ENCODE measurements around the gene MKLN1. TPM values are rescaled to one million over a fixed set of nuclear protein-coding genes. Genes with fewer than 3 reads are reported as not detected.
"Not testable (repeated sequence)": the region's sequence is repeated elsewhere in the genome, so short reads cannot be mapped to it uniquely, and the experiment has no call there.

Gene MKLN1
- total RNA-seq, 2 experiments from 2014 or later = 38.5 TPM

DNA sequence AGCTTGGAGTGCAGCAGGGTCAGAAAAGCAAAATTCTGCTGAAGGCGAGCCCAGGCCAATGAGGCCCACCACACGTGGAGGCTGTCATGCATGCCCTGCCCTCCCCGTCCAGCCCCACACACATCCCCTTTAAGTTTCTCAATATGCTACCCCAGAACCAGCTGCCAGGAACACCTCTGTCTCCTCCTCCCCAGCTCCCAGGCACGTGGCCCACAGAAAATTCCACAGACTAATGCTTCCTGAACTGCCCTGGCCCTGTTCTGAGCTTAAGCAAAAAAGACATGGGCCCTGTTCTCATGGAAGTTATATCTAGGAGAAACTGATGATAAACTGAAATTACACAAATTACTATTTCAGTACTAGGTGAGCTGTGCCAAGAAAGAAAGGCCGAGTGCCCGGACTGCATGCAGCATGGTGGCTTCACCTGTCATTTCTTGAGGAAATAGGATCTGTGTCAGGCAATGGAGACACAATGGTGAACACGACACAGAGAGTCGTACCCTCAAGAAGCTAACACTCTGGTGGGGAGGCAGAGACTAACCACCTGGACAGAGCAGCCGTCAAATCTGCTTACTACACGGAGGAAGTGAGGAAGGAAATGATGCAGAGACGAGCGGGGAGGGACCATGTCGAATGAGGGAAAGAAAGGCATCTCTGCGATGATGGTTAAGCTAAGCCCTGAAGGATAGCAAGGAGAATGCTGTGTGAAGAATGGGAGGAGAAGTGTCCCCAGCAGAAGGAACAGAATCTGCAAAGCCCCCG lies 184.3 kb downstream of the MKLN1 start:
- no peaks in the 10 kb centered on the region for H3K9me3 Mint-ChIP-seq
- TF ChIP-seq, protein P1, sequence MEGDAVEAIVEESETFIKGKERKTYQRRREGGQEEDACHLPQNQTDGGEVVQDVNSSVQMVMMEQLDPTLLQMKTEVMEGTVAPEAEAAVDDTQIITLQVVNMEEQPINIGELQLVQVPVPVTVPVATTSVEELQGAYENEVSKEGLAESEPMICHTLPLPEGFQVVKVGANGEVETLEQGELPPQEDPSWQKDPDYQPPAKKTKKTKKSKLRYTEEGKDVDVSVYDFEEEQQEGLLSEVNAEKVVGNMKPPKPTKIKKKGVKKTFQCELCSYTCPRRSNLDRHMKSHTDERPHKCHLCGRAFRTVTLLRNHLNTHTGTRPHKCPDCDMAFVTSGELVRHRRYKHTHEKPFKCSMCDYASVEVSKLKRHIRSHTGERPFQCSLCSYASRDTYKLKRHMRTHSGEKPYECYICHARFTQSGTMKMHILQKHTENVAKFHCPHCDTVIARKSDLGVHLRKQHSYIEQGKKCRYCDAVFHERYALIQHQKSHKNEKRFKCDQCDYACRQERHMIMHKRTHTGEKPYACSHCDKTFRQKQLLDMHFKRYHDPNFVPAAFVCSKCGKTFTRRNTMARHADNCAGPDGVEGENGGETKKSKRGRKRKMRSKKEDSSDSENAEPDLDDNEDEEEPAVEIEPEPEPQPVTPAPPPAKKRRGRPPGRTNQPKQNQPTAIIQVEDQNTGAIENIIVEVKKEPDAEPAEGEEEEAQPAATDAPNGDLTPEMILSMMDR (IDR thresholded peaks at IDR 0.05) = no peak
- CTCF ChIA-PET = interaction anchor here (1.0 to 5.0 kb wide), 8 partner anchors 10 to 471 kb away, joined by 3 to 29 read pairs (median 7); no protein-coding TSS in a partner anchor
- peaks cover 16% of the 10 kb centered on the region for H3K4me1 Mint-ChIP-seq (ENCODE audit: low read depth)
- DNase-seq = no peak
- H3K36me3 Mint-ChIP-seq (ENCODE audit: low read depth) = no peaks in the 10 kb centered on the region
- POLR2A ChIA-PET = no interaction called here
- peaks cover 6% of the 10 kb centered on the region for H3K27me3 Mint-ChIP-seq
- no peak overlapping the region for H3K4me3 Mint-ChIP-seq
- intact Hi-C loops (cut with micrococcal nuclease) = no loop called here
- ATAC-seq = no peak
- no peak overlapping the region for H3K27ac Mint-ChIP-seq

DNA sequence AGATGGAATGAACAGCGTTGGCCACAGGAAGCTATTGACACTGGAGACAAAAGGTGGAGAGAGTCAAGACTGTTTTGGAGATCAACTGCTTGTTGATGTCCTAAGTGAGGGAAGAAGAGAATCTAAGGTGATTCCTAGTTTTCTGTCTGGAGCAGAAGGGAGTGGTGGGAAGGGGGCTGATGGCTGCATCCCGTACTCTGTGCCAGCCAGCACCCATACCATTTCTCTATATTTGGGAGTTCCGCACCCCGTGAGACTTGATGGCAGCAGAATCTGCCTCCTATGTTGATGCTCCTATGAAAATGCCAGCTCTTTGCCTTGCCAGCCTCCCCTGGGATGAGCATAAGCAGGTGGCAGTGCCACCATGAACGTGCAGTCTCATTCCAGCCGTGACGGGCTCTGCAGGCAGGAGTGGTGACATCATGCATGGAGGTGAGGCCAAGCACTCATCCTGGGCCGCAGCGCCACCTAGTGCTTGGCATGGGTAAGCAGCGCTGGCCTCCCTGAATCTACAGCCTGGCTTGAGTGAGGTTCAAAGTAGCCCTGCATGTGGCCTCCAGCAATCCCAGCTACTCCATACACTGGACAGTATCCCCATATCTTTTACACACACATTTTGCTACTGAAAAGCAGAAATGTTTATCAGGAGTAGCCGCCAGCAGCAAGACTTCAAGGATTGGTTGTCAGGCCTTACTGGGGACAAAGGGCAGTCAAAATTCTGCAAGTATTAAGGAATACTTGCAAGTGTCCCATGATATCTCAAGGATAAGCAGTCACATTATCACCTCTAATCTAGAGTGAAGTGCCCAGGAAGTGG lies 185.8 kb downstream of the MKLN1 start:
- no peaks in the 10 kb centered on the region for H3K9me3 Mint-ChIP-seq
- POLR2A ChIA-PET = interaction anchor here (0.6 to 1.6 kb wide), 2 partner anchors 11 to 59 kb away, joined by 3 to 7 read pairs; no protein-coding TSS in a partner anchor
- H3K27ac Mint-ChIP-seq = no peak overlapping the region
- CTCF ChIA-PET = interaction anchor here (0.6 to 5.0 kb wide), 24 partner anchors 8 to 830 kb away, joined by 3 to 29 read pairs (median 4); no protein-coding TSS in a partner anchor
- H3K27me3 Mint-ChIP-seq = peaks cover 6% of the 10 kb centered on the region
- TF ChIP-seq, protein P1 (IDR thresholded peaks at IDR 0.05) = peak; percentile 87
- intact Hi-C loops (cut with micrococcal nuclease) = no loop called here
- no peak overlapping the region for H3K4me3 Mint-ChIP-seq
- peaks cover 6% of the 10 kb centered on the region for H3K4me1 Mint-ChIP-seq (ENCODE audit: low read depth)
- no peaks in the 10 kb centered on the region for H3K36me3 Mint-ChIP-seq (ENCODE audit: low read depth)
- ATAC-seq (peak; percentile 99), DNase-seq (peak; percentile 86)

DNA sequence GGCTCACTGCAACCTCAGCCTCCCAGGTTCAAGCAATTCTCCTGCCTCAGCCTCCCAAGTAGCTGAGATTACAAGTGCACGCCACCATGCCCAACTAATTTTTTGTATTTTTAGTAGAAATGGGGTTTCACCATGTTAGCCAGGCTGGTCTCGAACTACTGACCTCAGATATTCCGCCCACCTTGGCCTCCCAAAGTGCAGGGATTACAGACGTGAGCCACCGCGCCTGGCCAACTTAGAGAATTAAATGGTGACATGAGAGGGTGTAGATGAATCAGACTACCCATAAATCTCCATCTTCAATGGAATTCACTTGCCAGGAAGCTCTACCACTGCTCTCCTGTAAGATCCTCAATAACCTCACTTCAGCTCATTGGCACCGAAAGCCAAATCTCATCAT lies 187.8 kb downstream of the MKLN1 start:
- CTCF ChIA-PET = interaction anchor here (0.7 to 5.0 kb wide), 5 partner anchors 11 to 757 kb away, joined by 3 to 29 read pairs (median 10); no protein-coding TSS in a partner anchor
- H3K36me3 Mint-ChIP-seq (ENCODE audit: low read depth); H3K27me3 Mint-ChIP-seq; ATAC-seq; H3K4me1 Mint-ChIP-seq (ENCODE audit: low read depth); DNase-seq; POLR2A ChIA-PET; H3K9me3 Mint-ChIP-seq; H3K27ac Mint-ChIP-seq; H3K4me3 Mint-ChIP-seq; intact Hi-C loops (cut with micrococcal nuclease): not testable (repeated sequence)

DNA sequence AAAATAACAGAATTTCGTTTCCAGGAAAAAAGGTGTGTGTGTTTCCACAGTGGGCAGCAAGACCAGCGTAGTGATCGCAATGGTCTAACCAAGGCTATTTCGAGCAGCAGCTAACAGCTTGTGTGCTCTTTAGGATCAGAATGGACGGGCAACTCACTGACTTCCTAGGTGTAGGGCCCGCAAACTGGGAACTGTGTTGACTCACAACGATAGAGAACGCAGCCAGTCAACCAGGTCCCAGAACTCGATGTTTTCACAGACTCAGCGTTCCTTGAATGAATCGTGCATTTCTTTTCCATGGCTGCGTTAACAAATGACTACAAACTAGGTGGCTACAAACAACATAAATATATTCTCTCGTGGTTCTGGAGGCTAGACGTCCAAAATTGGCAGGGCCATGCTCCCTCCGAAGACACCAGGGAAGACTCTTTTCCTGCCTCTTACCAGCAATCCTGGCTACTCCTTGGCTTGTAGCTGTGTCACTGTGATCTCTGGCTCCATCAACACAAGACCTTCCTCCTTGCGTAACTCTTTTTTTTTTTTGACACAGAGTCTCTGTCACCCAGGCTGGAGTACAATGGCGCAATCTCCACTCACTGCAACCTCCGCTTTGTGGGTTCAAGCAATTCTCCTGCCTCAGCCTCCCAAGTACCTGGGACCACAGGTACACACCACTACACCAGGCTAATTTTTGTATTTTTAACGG lies 189.7 kb downstream of the MKLN1 start:
- DNase-seq (no peak), ATAC-seq (no peak)
- peaks cover 8% of the 10 kb centered on the region for H3K4me1 Mint-ChIP-seq (ENCODE audit: low read depth)
- intact Hi-C loops (cut with micrococcal nuclease) = no loop called here
- no peaks in the 10 kb centered on the region for H3K36me3 Mint-ChIP-seq (ENCODE audit: low read depth)
- TF ChIP-seq, protein P1 (IDR thresholded peaks at IDR 0.05) = no peak
- H3K4me3 Mint-ChIP-seq = no peak overlapping the region
- POLR2A ChIA-PET = interaction anchor here (0.6 kb wide), 1 partner anchor 1030 kb away, joined by 3 read pairs; no protein-coding TSS in a partner anchor
- CTCF ChIA-PET = interaction anchor here (1.4 kb wide), 1 partner anchor 9 kb away, joined by 3 read pairs; no protein-coding TSS in a partner anchor
- H3K27me3 Mint-ChIP-seq = no peaks in the 10 kb centered on the region
- no peaks in the 10 kb centered on the region for H3K9me3 Mint-ChIP-seq
- H3K27ac Mint-ChIP-seq = no peak overlapping the region

GRCh38 chr7:131518626-131519025 lies 190.9 kb downstream of the MKLN1 start:
- Mint-ChIP-seq H3K27me3 (no peaks in the 10 kb centered on the region), H3K9me3 (no peaks in the 10 kb centered on the region), H3K27ac (no peak overlapping the region), H3K36me3 (ENCODE audit: low read depth) (no peaks in the 10 kb centered on the region), H3K4me3 (no peak overlapping the region), H3K4me1 (ENCODE audit: low read depth) (peaks cover 10% of the 10 kb centered on the region)
- CTCF ChIA-PET = interaction anchor here (0.9 kb wide), 1 partner anchor 10 kb away, joined by 3 read pairs; no protein-coding TSS in a partner anchor
- TF ChIP-seq, protein P1 (IDR thresholded peaks at IDR 0.05) = no peak
- POLR2A ChIA-PET = no interaction called here
- no peak for ATAC-seq
- DNase-seq = no peak
- intact Hi-C loops (cut with micrococcal nuclease) = no loop called here

All from activated CD8-positive, alpha-beta T cell treated with anti-CD3 and anti-CD28 coated beads for 36 hours (primary cell).